HCT116 (cell line): ENCODE measurements around the gene INTU. TPM values are rescaled to one million over a fixed set of nuclear protein-coding genes. Genes with fewer than 3 reads are reported as not detected.

Experiments
- ATAC-seq: fragments of 200-7000 bp; cut with Tn5 transposase; 2 replicates; pipeline ENCODE4 v1.9.1; 2020; ENCODE audit warnings: mild to moderate bottlenecking, moderate library complexity
- BruUV-seq: library from RNA; stranded (reverse); fragments of 400-500 nt; replicated peaks from 2 replicates; lab custom pipeline; 2021; lab: Mats Ljungman, UMichigan
- CTCF ChIA-PET: fragments of 300-600 bp; sonication (Branson Sonifier 250); formaldehyde crosslinking; loops from one replicate; lab custom pipeline; 2021; ENCODE audit warnings: antibody characterized with exemption; lab: Charles Lee
- POLR2A ChIA-PET: fragments of 300-600, 350-600 bp; sonication (Branson Sonifier 250); formaldehyde crosslinking; loops from one replicate; lab custom pipeline; 2021; ENCODE audit warnings: antibody characterized with exemption; lab: Charles Lee
- RAD21 ChIA-PET, 2 experiments: fragments of 300-600 bp; sonication (Branson Sonifier 250); formaldehyde crosslinking; loops; one replicate each; lab custom pipeline; 2023; ENCODE audit warnings: low total read pairs in 2 of 2; ENCODE audit not compliant: uncharacterized antibody in 2 of 2, unreplicated experiment in 2 of 2, low non-redundant PET in 1 of 2; lab: Charles Lee
- DNase-seq: peaks from one replicate; pipeline ENCODE4 v3.0.0-alpha.2; 2010; ENCODE audit warnings: low read depth, low spot score
- H2AFZ ChIP-seq: fragments of 200-600 bp; shearing (Covaris generic), sonication (generic); 2 replicates; pipeline ENCODE4 v1.6.1; 2017; ENCODE audit warnings: low read depth, mixed run types, mixed read lengths, antibody characterized with exemption, low read length; ENCODE audit not compliant: poor library complexity, severe bottlenecking
- H3K27ac ChIP-seq: 2 replicates; pipeline ENCODE4 v1.5.1; 2012; ENCODE audit warnings: low read depth, low read length
- H3K27me3 ChIP-seq: fragments of 200-600 bp; sonication (generic); 2 replicates; pipeline ENCODE4 v1.6.1; 2016; ENCODE audit warnings: mixed run types, low read length, mixed read lengths; ENCODE audit not compliant: insufficient read depth
- H3K36me3 ChIP-seq, 2 experiments: fragments of 200-500 bp in 1 of 2; fragments of 200-600 bp in 1 of 2; sonication (Bioruptor generic) in 1 of 2; sonication (generic) in 1 of 2; 2 replicates each; pipeline versions ENCODE4 v1.5.1 to v1.6.1; 2014 to 2016; ENCODE audit warnings: low read length in 2 of 2, inconsistent platforms in 1 of 2, mixed read lengths in 1 of 2, mixed run types in 1 of 2; ENCODE audit not compliant: insufficient read depth in 2 of 2, control insufficient read depth in 1 of 2
- H3K4me1 ChIP-seq, 2 experiments: fragments of 200-600 bp in 1 of 2; sonication (generic) in 1 of 2; 2 replicates each; pipeline versions ENCODE4 v1.5.1 to v1.6.1; 2012 to 2017; ENCODE audit warnings: low read length in 2 of 2, inconsistent platforms in 1 of 2, mild to moderate bottlenecking in 1 of 2, mixed read lengths in 1 of 2, mixed run types in 1 of 2, moderate library complexity in 1 of 2; ENCODE audit not compliant: insufficient read depth in 2 of 2, control insufficient read depth in 1 of 2
- H3K4me2 ChIP-seq: fragments of 200-600 bp; sonication (generic); 2 replicates; pipeline ENCODE4 v1.6.1; 2017; ENCODE audit warnings: mixed run types, low read length, mixed read lengths
- H3K4me3 ChIP-seq, 2 experiments: fragments of 200-600 bp in 1 of 2; sonication (generic) in 1 of 2; replicated peaks in 1 of 2; 2 replicates each; pipeline ENCODE4 v1.5.1; 2011 to 2016; ENCODE audit warnings: low read length in 2 of 2, control low read depth in 1 of 2, low read depth in 1 of 2, mild to moderate bottlenecking in 1 of 2, mixed read lengths in 1 of 2, mixed run types in 1 of 2
- H3K79me2 ChIP-seq: fragments of 200-600 bp; sonication (generic); 2 replicates; pipeline ENCODE4 v1.6.1; 2017; ENCODE audit warnings: mild to moderate bottlenecking, mixed run types, low read length, moderate library complexity, mixed read lengths; ENCODE audit not compliant: insufficient read depth
- H3K9ac ChIP-seq: fragments of 200-600 bp; sonication (generic); 2 replicates; pipeline ENCODE4 v1.6.1; 2016; ENCODE audit warnings: low read length, mixed read lengths
- H3K9me2 ChIP-seq: fragments of 200-600 bp; sonication (generic), shearing (Covaris generic); 2 replicates; pipeline ENCODE4 v1.6.1; 2017; ENCODE audit warnings: mixed run types, mild to moderate bottlenecking, moderate library complexity; ENCODE audit not compliant: insufficient read depth
- H3K9me3 ChIP-seq, 2 experiments: fragments of 200-500 bp in 1 of 2; fragments of 200-600 bp in 1 of 2; sonication (Bioruptor generic) in 1 of 2; sonication (generic) in 1 of 2; 2 replicates each; pipeline ENCODE4 v1.6.1; 2014 to 2017; ENCODE audit warnings: low read length in 2 of 2, mixed read lengths in 2 of 2, inconsistent platforms in 1 of 2, low read depth in 1 of 2, mild to moderate bottlenecking in 1 of 2, mixed run types in 1 of 2, moderate library complexity in 1 of 2; ENCODE audit not compliant: control insufficient read depth in 1 of 2, insufficient read depth in 1 of 2
- H4K20me1 ChIP-seq: fragments of 200-600 bp; sonication (generic), shearing (Covaris generic); 2 replicates; pipeline ENCODE4 v1.6.1; 2017; ENCODE audit warnings: mixed run types, mild to moderate bottlenecking, moderate library complexity; ENCODE audit not compliant: insufficient read depth
- ATF3 ChIP-seq: IDR thresholded peaks from 2 replicates; pipeline ENCODE4 v1.6.1; 2012
- CBX3 ChIP-seq: IDR thresholded peaks from 2 replicates; pipeline ENCODE4 v1.6.1; 2012; ENCODE audit warnings: low read depth
- CTCF ChIP-seq, 3 experiments: fragments of 200-600 bp in 1 of 3; sonication (generic) in 1 of 3; IDR thresholded peaks in 2 of 3; conservative IDR thresholded peaks in 1 of 3; 2 replicates each; pipeline ENCODE4 v1.5.1; 2012 to 2017; ENCODE audit warnings: low read depth in 2 of 3, low read length in 2 of 3, antibody characterized with exemption in 1 of 3, borderline replicate concordance in 1 of 3, control low read depth in 1 of 3, mild to moderate bottlenecking in 1 of 3, mixed read lengths in 1 of 3, mixed run types in 1 of 3, moderate library complexity in 1 of 3; ENCODE audit not compliant: insufficient read depth in 1 of 3
- EGR1 ChIP-seq: IDR thresholded peaks from 2 replicates; pipeline ENCODE4 v1.6.1; 2012; ENCODE audit warnings: low read depth
- ELF1 ChIP-seq: IDR thresholded peaks from 2 replicates; pipeline ENCODE4 v1.6.1; 2012; ENCODE audit warnings: low read depth, borderline replicate concordance
- EZH2 ChIP-seq: fragments of 200-600 bp; sonication (generic); IDR thresholded peaks from 2 replicates; pipeline ENCODE4 v1.6.1; 2017; ENCODE audit warnings: antibody characterized with exemption, mixed run types
- EZH2phosphoT487 ChIP-seq: fragments of 200-600 bp; IDR thresholded peaks from 2 replicates; pipeline ENCODE4 v1.6.1; 2018; ENCODE audit warnings: antibody characterized with exemption, borderline replicate concordance
- JUND ChIP-seq: IDR thresholded peaks from 2 replicates; pipeline ENCODE4 v1.6.1; 2012
- POLR2A ChIP-seq: IDR thresholded peaks from 2 replicates; pipeline ENCODE4 v1.7.0; 2011; ENCODE audit warnings: borderline replicate concordance; ENCODE audit not compliant: insufficient read depth, insufficient read length; ENCODE audit errors: extremely low read depth
- POLR2AphosphoS5 ChIP-seq: IDR thresholded peaks from 2 replicates; pipeline ENCODE4 v1.6.1; 2011; ENCODE audit warnings: mild to moderate bottlenecking, low read depth, low read length, moderate library complexity
- RAD21 ChIP-seq: IDR thresholded peaks from 2 replicates; pipeline ENCODE4 v1.6.1; 2012; ENCODE audit warnings: low read depth, mild to moderate bottlenecking
- SIN3A ChIP-seq: IDR thresholded peaks from 2 replicates; pipeline ENCODE4 v1.6.1; 2012; ENCODE audit warnings: low read depth
- SP1 ChIP-seq: IDR thresholded peaks from 2 replicates; pipeline ENCODE4 v1.6.1; 2012; ENCODE audit warnings: low read depth
- SRF ChIP-seq: IDR thresholded peaks from 2 replicates; pipeline ENCODE4 v1.6.1; 2012; ENCODE audit warnings: low read depth
- TCF7L2 ChIP-seq: IDR thresholded peaks from 2 replicates; pipeline ENCODE4 v1.7.0; 2011; ENCODE audit warnings: borderline replicate concordance, inconsistent platforms; ENCODE audit not compliant: insufficient read depth, insufficient read length; ENCODE audit errors: extremely low read depth
- YY1 ChIP-seq: IDR thresholded peaks from 2 replicates; pipeline ENCODE4 v1.6.1; 2011; ENCODE audit warnings: low read length, low read depth, moderate library complexity, mild to moderate bottlenecking; ENCODE audit not compliant: insufficient replicate concordance; ENCODE audit errors: extremely low read depth
- ZBTB33 ChIP-seq: IDR thresholded peaks from 2 replicates; pipeline ENCODE4 v1.6.1; 2011; ENCODE audit warnings: mild to moderate bottlenecking, low read length, moderate library complexity; ENCODE audit not compliant: insufficient replicate concordance; ENCODE audit errors: extremely low read depth
- ZFX ChIP-seq: fragments of 450-650 bp; IDR thresholded peaks from 2 replicates; pipeline ENCODE4 v1.6.1; 2017
- ZNF274 ChIP-seq: fragments of 200-500 bp; sonication (Bioruptor generic); IDR thresholded peaks from 2 replicates; pipeline ENCODE4 v1.6.1; 2014; ENCODE audit warnings: mild to moderate bottlenecking, low read depth, low read length, inconsistent platforms
- intact Hi-C: fragments of 100-400 bp; cut with micrococcal nuclease; formaldehyde crosslinking; loops from 2 replicates; pipeline ENCODE4 v1.10.0; 2022
- total RNA-seq: library from RNA; stranded (reverse); gene quantifications from one replicate; pipeline ENCODE4 v1.2.1, GENCODE V29; 2021; ENCODE audit not compliant: unreplicated experiment
- TF ChIP-seq, protein P1 (sequence below): IDR thresholded peaks from 2 replicates; pipeline ENCODE4 v1.6.1; 2012
- TF ChIP-seq, protein P2 (sequence below): IDR thresholded peaks from 2 replicates; pipeline ENCODE4 v1.6.1; 2012; ENCODE audit warnings: low read depth

Gene INTU
- total RNA-seq, 1 experiment from 2014 or later: 12.0 TPM

- Histone ChIP-seq H3K9me3 (no peaks in the 10 kb centered on the region), H3K36me3 (no peaks in the 10 kb centered on the region), H3K9me2 (no peaks in the 10 kb centered on the region), H3K9ac (no peak overlapping the region), H3K4me2 (no peak overlapping the region), H3K27ac (no peak overlapping the region), H4K20me1 (no peaks in the 10 kb centered on the region), H3K27me3 (no peaks in the 10 kb centered on the region), H3K79me2 (no peaks in the 10 kb centered on the region), H2AFZ (no peak overlapping the region), H3K4me1 (peaks cover 6 to 7% of the 10 kb centered on the region in 2 experiments; a peak in 3 of 4 replicates), H3K4me3 (no peak overlapping the region)
- ChIA-PET CTCF (interaction anchor here (1.3 to 2.9 kb wide), 3 partner anchors 14 to 450 kb away, joined by 4 to 40 read pairs (median 7); no protein-coding TSS in a partner anchor), RAD21 (no interaction called here), POLR2A (no interaction called here)
- DNase-seq: no peak
- BruUV-seq: no TSS peak
- ATAC-seq: no peak
- intact Hi-C loops: loop anchor here (10.0 kb wide), 1 partner anchor 624 kb away; no protein-coding TSS in a partner anchor
- no peak for TF ChIP-seq JUND
- no peak for TF ChIP-seq EGR1
- peak in 2 of 3 experiments; percentile 28 to 40; a peak in 2 of 6 replicates for TF ChIP-seq CTCF (IDR thresholded peaks at IDR 0.05 in 2 of 3, conservative IDR thresholded peaks at IDR 0.05 in 1 of 3; ENCODE audit: borderline replicate concordance in 1 of 3, insufficient read depth in 1 of 3, low read depth in 2 of 3, low read length in 2 of 3)
- TF ChIP-seq, protein P1, sequence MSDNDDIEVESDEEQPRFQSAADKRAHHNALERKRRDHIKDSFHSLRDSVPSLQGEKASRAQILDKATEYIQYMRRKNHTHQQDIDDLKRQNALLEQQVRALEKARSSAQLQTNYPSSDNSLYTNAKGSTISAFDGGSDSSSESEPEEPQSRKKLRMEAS: no peak
- no peak for TF ChIP-seq ZFX
- TF ChIP-seq RAD21: peak; percentile 46
- TF ChIP-seq ZNF274: no peak
- TF ChIP-seq ELF1: no peak
- no peak for TF ChIP-seq SIN3A
- no peak for TF ChIP-seq SRF
- no peak for TF ChIP-seq SP1
- TF ChIP-seq ATF3: no peak
- no peak for TF ChIP-seq ZBTB33
- TF ChIP-seq POLR2AphosphoS5: no peak
- TF ChIP-seq EZH2phosphoT487: no peak
- no peak for TF ChIP-seq YY1
- TF ChIP-seq TCF7L2: no peak
- TF ChIP-seq CBX3: no peak
- no peak for TF ChIP-seq POLR2A
- TF ChIP-seq EZH2: no peak
- TF ChIP-seq, protein P2, sequence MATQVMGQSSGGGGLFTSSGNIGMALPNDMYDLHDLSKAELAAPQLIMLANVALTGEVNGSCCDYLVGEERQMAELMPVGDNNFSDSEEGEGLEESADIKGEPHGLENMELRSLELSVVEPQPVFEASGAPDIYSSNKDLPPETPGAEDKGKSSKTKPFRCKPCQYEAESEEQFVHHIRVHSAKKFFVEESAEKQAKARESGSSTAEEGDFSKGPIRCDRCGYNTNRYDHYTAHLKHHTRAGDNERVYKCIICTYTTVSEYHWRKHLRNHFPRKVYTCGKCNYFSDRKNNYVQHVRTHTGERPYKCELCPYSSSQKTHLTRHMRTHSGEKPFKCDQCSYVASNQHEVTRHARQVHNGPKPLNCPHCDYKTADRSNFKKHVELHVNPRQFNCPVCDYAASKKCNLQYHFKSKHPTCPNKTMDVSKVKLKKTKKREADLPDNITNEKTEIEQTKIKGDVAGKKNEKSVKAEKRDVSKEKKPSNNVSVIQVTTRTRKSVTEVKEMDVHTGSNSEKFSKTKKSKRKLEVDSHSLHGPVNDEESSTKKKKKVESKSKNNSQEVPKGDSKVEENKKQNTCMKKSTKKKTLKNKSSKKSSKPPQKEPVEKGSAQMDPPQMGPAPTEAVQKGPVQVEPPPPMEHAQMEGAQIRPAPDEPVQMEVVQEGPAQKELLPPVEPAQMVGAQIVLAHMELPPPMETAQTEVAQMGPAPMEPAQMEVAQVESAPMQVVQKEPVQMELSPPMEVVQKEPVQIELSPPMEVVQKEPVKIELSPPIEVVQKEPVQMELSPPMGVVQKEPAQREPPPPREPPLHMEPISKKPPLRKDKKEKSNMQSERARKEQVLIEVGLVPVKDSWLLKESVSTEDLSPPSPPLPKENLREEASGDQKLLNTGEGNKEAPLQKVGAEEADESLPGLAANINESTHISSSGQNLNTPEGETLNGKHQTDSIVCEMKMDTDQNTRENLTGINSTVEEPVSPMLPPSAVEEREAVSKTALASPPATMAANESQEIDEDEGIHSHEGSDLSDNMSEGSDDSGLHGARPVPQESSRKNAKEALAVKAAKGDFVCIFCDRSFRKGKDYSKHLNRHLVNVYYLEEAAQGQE: no peak
Observed at GRCh38 chr4:127601029-127601428, 31.7 kb upstream of the INTU start.
